ENCODE measurements around the gene LHFPL5. TPM values are rescaled to one million over a fixed set of nuclear protein-coding genes. Genes with fewer than 3 reads are reported as not detected.
A peak's percentile ranks its signal among the peaks of the same experiment; 100 is the strongest.

Gene LHFPL5
- total and polyA plus RNA-seq, 2 donors from 2014 or later, result 0.47 TPM; not detected in 1

- Histone ChIP-seq H3K9me3 (ENCODE audit: control insufficient read depth in 2 of 3, insufficient read depth in 1 of 3, low read length in 3 of 3) (no peaks in the 10 kb centered on the region), H3K27me3 (ENCODE audit: control insufficient read depth, insufficient read depth, low read length) (no peaks in the 10 kb centered on the region), H3K27ac (ENCODE audit: low read depth in 2 of 2, low read length in 2 of 2) (peak overlapping the region in 1 of 2 donors; percentile 49), H3K4me3 (ENCODE audit: low read length in 3 of 3) (no peak overlapping the region), H3K4me1 (ENCODE audit: control insufficient read depth in 2 of 3, insufficient read depth in 2 of 3, low read depth in 1 of 3, low read length in 3 of 3) (no peaks in the 10 kb centered on the region), H3K9ac (ENCODE audit: low read length in 3 of 3) (no peak overlapping the region), H3K36me3 (ENCODE audit: control insufficient read depth in 2 of 3, insufficient read depth in 3 of 3, low read length in 3 of 3) (peaks cover 0 to 4% (median 0%) of the 10 kb centered on the region in 3 donors)
- intact Hi-C loops (cut with DNase I), result no loop called here
- DNase-seq, result peak in 2 of 5 donors; percentile 8 to 21
- TF ChIP-seq CTCF (IDR thresholded peaks at IDR 0.05; ENCODE audit: borderline replicate concordance, extremely low read depth, insufficient read depth), result no peak
- FAIRE-seq, result peak; percentile 27
These were observed 26.3 kb downstream of the LHFPL5 start for GRCh38 chr6:35831257-35832007.

GRCh38 chr6:35833536-35833935 lies 28.4 kb downstream of the LHFPL5 start:
- peaks cover 0 to 4% (median 0%) of the 10 kb centered on the region in 3 donors for H3K36me3 ChIP-seq (ENCODE audit: control insufficient read depth in 2 of 3, insufficient read depth in 3 of 3, low read length in 3 of 3)
- no peaks in the 10 kb centered on the region for H3K27me3 ChIP-seq (ENCODE audit: control insufficient read depth, insufficient read depth, low read length)
- TF ChIP-seq CTCF (IDR thresholded peaks at IDR 0.05; ENCODE audit: borderline replicate concordance, extremely low read depth, insufficient read depth), result no peak
- intact Hi-C loops (cut with DNase I), result no loop called here
- no peak overlapping the region for H3K4me3 ChIP-seq (ENCODE audit: low read length in 3 of 3)
- H3K9ac ChIP-seq (ENCODE audit: low read length in 3 of 3), result no peak overlapping the region
- DNase-seq (no peak), FAIRE-seq (no peak)
- H3K27ac ChIP-seq (ENCODE audit: low read depth in 2 of 2, low read length in 2 of 2), result no peak overlapping the region
- H3K4me1 ChIP-seq (ENCODE audit: control insufficient read depth in 2 of 3, insufficient read depth in 2 of 3, low read depth in 1 of 3, low read length in 3 of 3), result no peaks in the 10 kb centered on the region
- H3K9me3 ChIP-seq (ENCODE audit: control insufficient read depth in 2 of 3, insufficient read depth in 1 of 3, low read length in 3 of 3), result no peaks in the 10 kb centered on the region

GRCh38 chr6:35839019-35839418 lies 33.9 kb downstream of the LHFPL5 start:
- Histone ChIP-seq H3K36me3 (ENCODE audit: control insufficient read depth in 2 of 3, insufficient read depth in 3 of 3, low read length in 3 of 3) (no peaks in the 10 kb centered on the region), H3K27me3 (ENCODE audit: control insufficient read depth, insufficient read depth, low read length) (no peaks in the 10 kb centered on the region), H3K4me3 (ENCODE audit: low read length in 3 of 3) (no peak overlapping the region), H3K4me1 (ENCODE audit: control insufficient read depth in 2 of 3, insufficient read depth in 2 of 3, low read depth in 1 of 3, low read length in 3 of 3) (no peaks in the 10 kb centered on the region), H3K27ac (ENCODE audit: low read depth in 2 of 2, low read length in 2 of 2) (no peak overlapping the region), H3K9ac (ENCODE audit: low read length in 3 of 3) (no peak overlapping the region), H3K9me3 (ENCODE audit: control insufficient read depth in 2 of 3, insufficient read depth in 1 of 3, low read length in 3 of 3) (no peaks in the 10 kb centered on the region)
- FAIRE-seq, result no peak
- intact Hi-C loops (cut with DNase I), result no loop called here
- no peak for DNase-seq
- no peak for TF ChIP-seq CTCF (IDR thresholded peaks at IDR 0.05; ENCODE audit: borderline replicate concordance, extremely low read depth, insufficient read depth)

Measured in kidney (tissue), 14 donors.